ENCODE results near the gene CPN1.

- TF ChIP-seq POLR2A (IDR thresholded peaks at IDR 0.05) (no peak), CTCF (IDR thresholded peaks at IDR 0.05 in 4 of 5, conservative IDR thresholded peaks at IDR 0.05 in 1 of 5) (no peak)
Measured at GRCh38 chr10:100027416-100027815, 54.3 kb downstream of the CPN1 start.

Measured in gastrocnemius medialis (tissue), 4 donors.